Smooth muscle cell (in vitro differentiated cells): ENCODE measurements around the gene CD6. TPM values are rescaled to one million over a fixed set of nuclear protein-coding genes. Genes with fewer than 3 reads are reported as not detected.

Source experiments
- DNase-seq: peaks from one replicate; lab custom pipeline; 2025; ENCODE audit not compliant: unreplicated experiment; lab: John Stamatoyannopoulos, UW
- H2AFZ ChIP-seq: fragments of 200-600 bp; sonication (generic); 2 replicates; pipeline ENCODE4 v1.6.0; 2016; ENCODE audit warnings: antibody characterized with exemption, low read depth, mild to moderate bottlenecking
- H3F3A ChIP-seq: fragments of 200-600 bp; sonication (generic); 2 replicates; pipeline ENCODE4 v1.6.0; 2017; ENCODE audit warnings: antibody characterized with exemption, low read depth
- H3K27ac ChIP-seq: fragments of 200-600 bp; sonication (generic); 2 replicates; pipeline ENCODE4 v1.5.1; 2016; ENCODE audit warnings: low read depth, mild to moderate bottlenecking
- H3K27me3 ChIP-seq: fragments of 200-600 bp; sonication (generic); 2 replicates; pipeline ENCODE4 v1.6.1; 2016; ENCODE audit warnings: low read depth, mild to moderate bottlenecking
- H3K36me3 ChIP-seq: fragments of 200-600 bp; sonication (generic); 2 replicates; pipeline ENCODE4 v1.5.1; 2016; ENCODE audit warnings: low read depth
- H3K4me1 ChIP-seq: fragments of 200-600 bp; sonication (generic); 2 replicates; pipeline ENCODE4 v1.5.1; 2016; ENCODE audit warnings: low read depth
- H3K4me2 ChIP-seq: fragments of 200-600 bp; sonication (generic); 2 replicates; pipeline ENCODE4 v1.6.0; 2016; ENCODE audit warnings: mild to moderate bottlenecking
- H3K4me3 ChIP-seq: fragments of 200-600 bp; sonication (generic); 2 replicates; pipeline ENCODE4 v1.5.1; 2016; ENCODE audit warnings: mild to moderate bottlenecking
- H3K79me2 ChIP-seq: fragments of 200-600 bp; sonication (generic); 2 replicates; pipeline ENCODE4 v1.6.0; 2016; ENCODE audit warnings: low read depth, mild to moderate bottlenecking
- H3K9ac ChIP-seq: fragments of 200-600 bp; sonication (generic); 2 replicates; pipeline ENCODE4 v1.6.0; 2016; ENCODE audit warnings: low read depth
- H3K9me3 ChIP-seq: fragments of 200-600 bp; sonication (generic); replicated peaks from 2 replicates; pipeline ENCODE4 v1.5.1; 2016; ENCODE audit warnings: low read depth
- H4K20me1 ChIP-seq: fragments of 200-600 bp; sonication (generic); 2 replicates; pipeline ENCODE4 v1.6.0; 2016; ENCODE audit warnings: low read depth
- CTCF ChIP-seq: fragments of 200-600 bp; sonication (generic); IDR thresholded peaks from 2 replicates; pipeline ENCODE4 v1.5.1; 2017; ENCODE audit warnings: borderline replicate concordance, mild to moderate bottlenecking, antibody characterized with exemption; ENCODE audit not compliant: insufficient read depth, poor library complexity, severe bottlenecking
- WGBS: methylation state at CpG from one replicate; pipeline ENCODE4 v1.1.7; 2016; ENCODE audit warnings: low lambda C conversion rate; 5-methylcytosine and 5-hydroxymethylcytosine counted together
- polyA plus RNA-seq: library from polyadenylated mRNA; unstranded; fragments of >200 nt; fragmentation: Nextera tagmentation; extraction: Ambion mirVana; gene quantifications from 2 replicates; pipeline ENCODE4 v1.2.1, GENCODE V29; 2016
- total RNA-seq: library from RNA; depleted of rRNA; stranded (reverse); fragments of >200 nt; gene quantifications from 2 replicates; pipeline ENCODE4 v1.2.3, GENCODE V29; 2014

CD6 gene
- 0.27 TPM in 1 of 2 replicates, not detected in the other for total RNA-seq
- 0.21 TPM in 1 of 2 replicates, not detected in the other for polyA plus RNA-seq

GRCh38 chr11:60971520-60971919, at the start of gene CD6:
Gene CD6, plus strand, starts transcription at chr11:60971680. Its CDS starts 186 bp downstream, at chr11:60971866.
- Histone ChIP-seq H3F3A (no peaks in the 10 kb centered on the region), H2AFZ (no peak within 1 kb of the TSS), H3K27me3 (no peaks in the 10 kb centered on the region), H3K4me2 (no peak within 1 kb of the TSS), H3K27ac (no peak within 1 kb of the TSS), H3K9ac (no peak within 1 kb of the TSS), H3K4me1 (no peaks in the 10 kb centered on the region), H3K9me3 (no peaks in the 10 kb centered on the region), H3K79me2 (no peaks in the 10 kb centered on the region), H3K36me3 (no peaks in the 10 kb centered on the region), H4K20me1 (no peaks in the 10 kb centered on the region), H3K4me3 (no peak within 1 kb of the TSS)
- WGBS: 96% methylated on average over 16 of the region's 16 CpGs
- no peak for TF ChIP-seq CTCF
- no peak for DNase-seq

GRCh38 chr11:60921777-60922335, 49.6 kb upstream of the CD6 start:
- H3K4me3 ChIP-seq: no peak overlapping the region
- WGBS: 92% methylated on average over 23 of the region's 23 CpGs
- DNase-seq: no peak
- H3K27ac ChIP-seq: no peak overlapping the region
- H3K9ac ChIP-seq: no peak overlapping the region
- no peak overlapping the region for H2AFZ ChIP-seq
- no peak overlapping the region for H3K4me2 ChIP-seq
- TF ChIP-seq CTCF: no peak
- peaks cover 13% of the 10 kb centered on the region for H3K4me1 ChIP-seq
- no peaks in the 10 kb centered on the region for H3K9me3 ChIP-seq
- H3K27me3 ChIP-seq: no peaks in the 10 kb centered on the region
- H3F3A ChIP-seq: no peaks in the 10 kb centered on the region
- no peaks in the 10 kb centered on the region for H3K36me3 ChIP-seq
- peaks cover 23% of the 10 kb centered on the region for H4K20me1 ChIP-seq
- peaks cover 23% of the 10 kb centered on the region for H3K79me2 ChIP-seq

- no peak overlapping the region for H3K27ac ChIP-seq
- no peak overlapping the region for H3K9ac ChIP-seq
- peaks cover 19% of the 10 kb centered on the region for H4K20me1 ChIP-seq
- no peak for TF ChIP-seq CTCF
- H3K9me3 ChIP-seq: no peaks in the 10 kb centered on the region
- H2AFZ ChIP-seq: no peak overlapping the region
- no peak for DNase-seq
- peaks cover 13% of the 10 kb centered on the region for H3K4me1 ChIP-seq
- no peak overlapping the region for H3K4me2 ChIP-seq
- peaks cover 1% of the 10 kb centered on the region for H3K36me3 ChIP-seq
- H3K79me2 ChIP-seq: peaks cover 15% of the 10 kb centered on the region
- 95% methylated on average over 6 of the region's 6 CpGs for WGBS
- no peak overlapping the region for H3K4me3 ChIP-seq
- no peaks in the 10 kb centered on the region for H3F3A ChIP-seq
- no peaks in the 10 kb centered on the region for H3K27me3 ChIP-seq
Measured at GRCh38 chr11:60922906-60923305, 48.6 kb upstream of the CD6 start.

- Histone ChIP-seq H3K4me3 (no peak overlapping the region), H3K79me2 (peaks cover 11% of the 10 kb centered on the region), H3K27ac (no peak overlapping the region), H4K20me1 (peaks cover 16% of the 10 kb centered on the region), H3K4me2 (no peak overlapping the region), H3K9ac (no peak overlapping the region), H3K4me1 (peaks cover 13% of the 10 kb centered on the region), H3K27me3 (no peaks in the 10 kb centered on the region), H3K9me3 (no peaks in the 10 kb centered on the region), H3F3A (no peaks in the 10 kb centered on the region), H3K36me3 (peaks cover 3% of the 10 kb centered on the region), H2AFZ (no peak overlapping the region)
- WGBS: 83% methylated on average over 5 of the region's 5 CpGs
- no peak for DNase-seq
- TF ChIP-seq CTCF: no peak
Measured at GRCh38 chr11:60923326-60923725, 48.2 kb upstream of the CD6 start.
